Measurements from ENCODE around the gene LFNG.

The LFNG gene

GRCh38 chr7:2575046-2575732, 55.6 kb downstream of the LFNG start:
- no peak for DNase-seq

- no peak for DNase-seq
Observed at GRCh38 chr7:2575733-2576340, 56.3 kb downstream of the LFNG start.

GRCh38 chr7:2576742-2577491, 57.3 kb downstream of the LFNG start:
- no peak for DNase-seq

All from NCI-H345 (cell line).